Measurements from ENCODE around the gene PKN2.
"Not testable (repeated sequence)": the region's sequence is repeated elsewhere in the genome, so short reads cannot be mapped to it uniquely, and the experiment has no call there.

The PKN2 gene

DNA sequence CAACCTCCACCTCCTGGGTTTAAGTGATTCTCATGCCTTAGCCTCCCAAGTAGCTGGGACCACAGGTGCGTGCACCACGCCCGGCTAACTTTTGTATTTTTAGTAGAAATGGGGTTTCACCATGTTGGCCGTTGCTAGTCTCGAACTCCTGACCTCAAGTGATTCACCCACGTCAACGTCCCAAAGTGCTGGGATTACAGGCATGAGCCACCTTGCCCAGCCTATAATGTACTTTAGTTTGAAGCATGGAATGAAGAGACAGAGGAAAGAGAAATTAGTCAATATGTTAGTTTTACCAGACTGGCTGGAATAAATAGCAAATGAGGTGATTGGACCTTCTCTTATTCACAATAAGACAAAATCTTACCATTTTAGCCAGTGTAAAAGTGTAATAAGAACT, 118.3 kb downstream of the PKN2 start:
- Histone ChIP-seq H3K4me1 (ENCODE audit: control insufficient read depth, insufficient read depth, low read length, poor library complexity, severe bottlenecking) (no peaks in the 10 kb centered on the region), H3K4me3 (ENCODE audit: insufficient read depth, low read depth, low read length, poor library complexity, severe bottlenecking) (no peak overlapping the region), H3K36me3 (ENCODE audit: control insufficient read depth, insufficient read depth, low read length) (peaks cover 27% of the 10 kb centered on the region), H3K27me3 (replicated peaks; ENCODE audit: control insufficient read depth, insufficient read depth, low read length, poor library complexity, severe bottlenecking) (no peaks in the 10 kb centered on the region), H3K27ac (ENCODE audit: insufficient read depth, low read length, poor library complexity, severe bottlenecking) (no peak overlapping the region), H3K9me3 (ENCODE audit: control insufficient read depth, low read length) (no peaks in the 10 kb centered on the region)
- DNase-seq, result no peak

DNA sequence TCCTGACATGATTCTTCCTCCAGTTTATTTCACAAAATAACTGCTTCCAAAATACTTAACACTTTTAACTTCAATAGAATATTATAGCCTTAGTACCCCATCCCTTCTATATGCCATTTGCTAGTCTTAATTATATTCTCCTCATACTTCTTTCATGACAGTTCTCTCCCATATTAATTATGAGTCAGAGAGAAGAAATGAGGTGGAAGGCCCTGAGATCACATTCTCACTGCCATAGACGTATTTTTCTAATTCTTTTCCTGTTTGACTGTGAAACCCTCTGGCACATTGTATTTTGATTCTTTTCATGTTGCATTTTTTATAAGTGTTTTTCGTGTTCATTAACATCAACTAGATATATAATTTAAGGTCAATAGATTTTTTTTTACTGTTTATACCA, 118.9 kb downstream of the PKN2 start:
- Histone ChIP-seq H3K9me3 (ENCODE audit: control insufficient read depth, low read length) (no peaks in the 10 kb centered on the region), H3K4me3 (ENCODE audit: insufficient read depth, low read depth, low read length, poor library complexity, severe bottlenecking) (no peak overlapping the region), H3K27me3 (replicated peaks; ENCODE audit: control insufficient read depth, insufficient read depth, low read length, poor library complexity, severe bottlenecking) (no peaks in the 10 kb centered on the region), H3K36me3 (ENCODE audit: control insufficient read depth, insufficient read depth, low read length) (peaks cover 29% of the 10 kb centered on the region), H3K4me1 (ENCODE audit: control insufficient read depth, insufficient read depth, low read length, poor library complexity, severe bottlenecking) (no peaks in the 10 kb centered on the region), H3K27ac (ENCODE audit: insufficient read depth, low read length, poor library complexity, severe bottlenecking) (no peak overlapping the region)
- no peak for DNase-seq

DNA sequence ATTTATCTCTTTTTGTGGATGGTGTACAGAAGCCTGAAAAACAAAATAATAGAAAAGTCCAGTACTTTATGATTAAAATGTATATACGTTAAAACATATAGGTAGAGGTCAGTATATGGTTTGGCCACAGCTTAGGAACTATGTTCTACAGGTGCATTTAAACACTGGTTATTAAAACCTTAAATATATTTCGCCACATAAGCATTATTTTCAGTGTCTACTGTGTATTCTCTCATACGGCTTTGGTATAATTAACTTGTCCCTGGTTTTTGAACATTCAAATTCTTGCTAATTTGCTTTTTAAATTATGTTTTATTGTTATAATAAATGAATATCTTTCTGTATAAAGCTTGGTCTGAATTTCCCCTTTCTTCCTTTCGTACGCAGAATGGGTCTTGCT, 119.4 kb downstream of the PKN2 start:
- peaks cover 31% of the 10 kb centered on the region for H3K36me3 ChIP-seq (ENCODE audit: control insufficient read depth, insufficient read depth, low read length)
- H3K4me1 ChIP-seq (ENCODE audit: control insufficient read depth, insufficient read depth, low read length, poor library complexity, severe bottlenecking), result no peaks in the 10 kb centered on the region

GRCh38 chr1:88812366-88812765, 128.3 kb downstream of the PKN2 start:
- H3K4me3 ChIP-seq (ENCODE audit: insufficient read depth, low read depth, low read length, poor library complexity, severe bottlenecking), result no peak overlapping the region
- no peaks in the 10 kb centered on the region for H3K4me1 ChIP-seq (ENCODE audit: control insufficient read depth, insufficient read depth, low read length, poor library complexity, severe bottlenecking)
- H3K36me3 ChIP-seq (ENCODE audit: control insufficient read depth, insufficient read depth, low read length), result peaks cover 19% of the 10 kb centered on the region
- H3K9me3 ChIP-seq (ENCODE audit: control insufficient read depth, low read length), result no peaks in the 10 kb centered on the region
- H3K27ac ChIP-seq (ENCODE audit: insufficient read depth, low read length, poor library complexity, severe bottlenecking), result no peak overlapping the region
- no peak for DNase-seq
- no peaks in the 10 kb centered on the region for H3K27me3 ChIP-seq (replicated peaks; ENCODE audit: control insufficient read depth, insufficient read depth, low read length, poor library complexity, severe bottlenecking)

More for the DNA sequence above, 119.4 kb downstream of the PKN2 start:
- H3K9me3 ChIP-seq (ENCODE audit: control insufficient read depth, low read length), result no peaks in the 10 kb centered on the region
- H3K27ac ChIP-seq (ENCODE audit: insufficient read depth, low read length, poor library complexity, severe bottlenecking), result no peak overlapping the region
- no peak for DNase-seq
- no peaks in the 10 kb centered on the region for H3K27me3 ChIP-seq (replicated peaks; ENCODE audit: control insufficient read depth, insufficient read depth, low read length, poor library complexity, severe bottlenecking)
- H3K4me3 ChIP-seq (ENCODE audit: insufficient read depth, low read depth, low read length, poor library complexity, severe bottlenecking), result no peak overlapping the region

- Histone ChIP-seq H3K36me3 (ENCODE audit: control insufficient read depth, insufficient read depth, low read length) (peaks cover 14% of the 10 kb centered on the region), H3K4me3 (ENCODE audit: insufficient read depth, low read depth, low read length, poor library complexity, severe bottlenecking) (no peak overlapping the region), H3K27ac (ENCODE audit: insufficient read depth, low read length, poor library complexity, severe bottlenecking) (no peak overlapping the region), H3K9me3 (ENCODE audit: control insufficient read depth, low read length) (no peaks in the 10 kb centered on the region), H3K27me3 (replicated peaks; ENCODE audit: control insufficient read depth, insufficient read depth, low read length, poor library complexity, severe bottlenecking) (no peaks in the 10 kb centered on the region), H3K4me1 (ENCODE audit: control insufficient read depth, insufficient read depth, low read length, poor library complexity, severe bottlenecking) (no peaks in the 10 kb centered on the region)
- no peak for DNase-seq
These were observed 129.4 kb downstream of the PKN2 start for GRCh38 chr1:88813471-88813870.

- H3K27me3 ChIP-seq (replicated peaks; ENCODE audit: control insufficient read depth, insufficient read depth, low read length, poor library complexity, severe bottlenecking); H3K4me1 ChIP-seq (ENCODE audit: control insufficient read depth, insufficient read depth, low read length, poor library complexity, severe bottlenecking); H3K9me3 ChIP-seq (ENCODE audit: control insufficient read depth, low read length); DNase-seq; H3K4me3 ChIP-seq (ENCODE audit: insufficient read depth, low read depth, low read length, poor library complexity, severe bottlenecking); H3K27ac ChIP-seq (ENCODE audit: insufficient read depth, low read length, poor library complexity, severe bottlenecking); H3K36me3 ChIP-seq (ENCODE audit: control insufficient read depth, insufficient read depth, low read length): not testable (repeated sequence)
These were observed 135.6 kb downstream of the PKN2 start for GRCh38 chr1:88819642-88820041.

DNA sequence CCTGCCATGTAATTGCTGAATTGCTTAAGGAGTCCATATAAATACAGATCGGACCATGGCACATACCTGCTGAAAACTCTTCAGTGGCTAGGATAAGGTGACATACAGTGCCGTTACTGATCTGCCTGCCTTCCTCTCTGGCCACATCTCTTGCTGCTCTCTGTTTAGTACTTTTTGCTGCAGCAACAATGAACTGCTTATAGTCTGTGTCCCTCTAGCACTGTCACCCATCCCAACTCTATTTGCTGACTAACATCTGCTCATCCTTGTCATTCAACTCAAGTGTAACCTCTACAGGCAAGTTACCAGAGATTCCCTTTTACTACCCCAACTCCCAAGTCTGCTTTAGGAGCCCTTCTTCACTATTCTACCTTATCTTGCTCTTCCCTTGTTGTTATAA, 141.6 kb downstream of the PKN2 start:
- Histone ChIP-seq H3K36me3 (ENCODE audit: control insufficient read depth, insufficient read depth, low read length) (peaks cover 25% of the 10 kb centered on the region), H3K27ac (ENCODE audit: insufficient read depth, low read length, poor library complexity, severe bottlenecking) (no peak overlapping the region), H3K9me3 (ENCODE audit: control insufficient read depth, low read length) (no peaks in the 10 kb centered on the region), H3K27me3 (replicated peaks; ENCODE audit: control insufficient read depth, insufficient read depth, low read length, poor library complexity, severe bottlenecking) (no peaks in the 10 kb centered on the region), H3K4me1 (ENCODE audit: control insufficient read depth, insufficient read depth, low read length, poor library complexity, severe bottlenecking) (no peaks in the 10 kb centered on the region), H3K4me3 (ENCODE audit: insufficient read depth, low read depth, low read length, poor library complexity, severe bottlenecking) (no peak overlapping the region)
- no peak for DNase-seq

DNA sequence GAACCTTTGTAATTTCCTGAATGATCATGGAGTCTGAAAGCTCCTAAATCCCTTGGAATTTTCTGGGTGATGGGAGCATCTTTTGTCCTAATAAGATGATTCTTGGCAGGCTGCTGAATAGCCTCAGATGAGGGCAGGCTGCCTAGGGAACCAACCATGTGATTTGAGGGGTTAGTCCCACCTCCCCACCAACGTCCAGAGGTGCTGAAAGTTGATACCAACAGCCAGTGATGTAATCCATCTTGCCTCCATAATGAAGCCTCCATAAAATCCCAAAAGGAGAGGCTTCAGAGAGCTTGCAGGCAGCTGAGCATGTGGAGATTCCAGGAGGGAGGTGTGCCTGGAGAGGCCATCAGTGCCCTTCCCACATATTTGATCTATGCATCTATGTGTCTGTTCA, 163.6 kb downstream of the PKN2 start:
- H3K4me3 ChIP-seq (ENCODE audit: insufficient read depth, low read depth, low read length, poor library complexity, severe bottlenecking), result no peak overlapping the region
- no peak for DNase-seq

GRCh38 chr1:88851303-88852063, 167.4 kb downstream of the PKN2 start:
- no peaks in the 10 kb centered on the region for H3K4me1 ChIP-seq (ENCODE audit: control insufficient read depth, insufficient read depth, low read length, poor library complexity, severe bottlenecking)
- H3K4me3 ChIP-seq (ENCODE audit: insufficient read depth, low read depth, low read length, poor library complexity, severe bottlenecking), result no peak overlapping the region
- H3K27me3 ChIP-seq (replicated peaks; ENCODE audit: control insufficient read depth, insufficient read depth, low read length, poor library complexity, severe bottlenecking), result no peaks in the 10 kb centered on the region
- H3K36me3 ChIP-seq (ENCODE audit: control insufficient read depth, insufficient read depth, low read length), result peaks cover 22% of the 10 kb centered on the region
- DNase-seq, result no peak
- H3K9me3 ChIP-seq (ENCODE audit: control insufficient read depth, low read length), result no peaks in the 10 kb centered on the region
- no peak overlapping the region for H3K27ac ChIP-seq (ENCODE audit: insufficient read depth, low read length, poor library complexity, severe bottlenecking)

More for the DNA sequence above, 163.6 kb downstream of the PKN2 start:
- H3K9me3 ChIP-seq (ENCODE audit: control insufficient read depth, low read length), result no peaks in the 10 kb centered on the region
- no peaks in the 10 kb centered on the region for H3K36me3 ChIP-seq (ENCODE audit: control insufficient read depth, insufficient read depth, low read length)
- no peak overlapping the region for H3K27ac ChIP-seq (ENCODE audit: insufficient read depth, low read length, poor library complexity, severe bottlenecking)
- H3K27me3 ChIP-seq (replicated peaks; ENCODE audit: control insufficient read depth, insufficient read depth, low read length, poor library complexity, severe bottlenecking), result no peaks in the 10 kb centered on the region
- no peaks in the 10 kb centered on the region for H3K4me1 ChIP-seq (ENCODE audit: control insufficient read depth, insufficient read depth, low read length, poor library complexity, severe bottlenecking)

DNA sequence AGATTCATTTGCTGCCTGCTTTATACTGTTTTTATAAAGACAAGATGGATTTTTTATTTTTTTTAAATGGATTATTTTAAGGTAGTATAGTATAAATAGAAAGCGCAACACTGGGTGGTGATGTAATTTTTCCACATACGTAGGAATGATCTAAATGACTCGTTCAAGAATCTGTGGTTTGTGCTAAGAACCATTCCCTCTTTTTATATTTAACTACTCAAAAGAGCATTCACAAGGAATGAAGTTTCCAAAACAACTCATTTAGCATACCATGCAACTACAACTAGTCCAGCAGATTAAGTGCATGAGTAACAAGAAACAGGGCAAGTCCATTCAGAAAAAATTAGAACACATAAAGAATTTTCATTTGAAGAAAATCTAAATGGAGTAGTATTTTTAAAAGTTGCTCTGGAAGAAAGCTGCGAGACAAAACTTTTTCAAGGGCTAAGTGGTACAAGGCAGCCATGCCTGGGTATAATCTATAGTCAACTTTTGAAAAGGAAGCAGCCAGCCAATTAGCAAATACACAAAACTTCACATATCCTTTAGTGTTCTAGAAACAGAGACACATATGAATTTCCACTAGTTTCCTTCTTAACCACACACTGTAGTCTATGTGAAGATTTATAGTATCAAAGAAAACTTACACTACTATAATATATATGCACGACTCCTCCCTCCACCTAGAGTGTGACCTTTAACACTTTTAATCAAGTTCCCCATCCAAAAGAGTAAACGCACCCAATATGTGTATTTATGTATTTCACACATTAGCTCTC, 183.9 kb downstream of the PKN2 start:
- no peaks in the 10 kb centered on the region for H3K27me3 ChIP-seq (replicated peaks; ENCODE audit: control insufficient read depth, insufficient read depth, low read length, poor library complexity, severe bottlenecking)
- H3K9me3 ChIP-seq (ENCODE audit: control insufficient read depth, low read length), result no peaks in the 10 kb centered on the region
- no peak overlapping the region for H3K4me3 ChIP-seq (ENCODE audit: insufficient read depth, low read depth, low read length, poor library complexity, severe bottlenecking)
- H3K27ac ChIP-seq (ENCODE audit: insufficient read depth, low read length, poor library complexity, severe bottlenecking), result no peak overlapping the region
- no peak for DNase-seq
- peaks cover 4% of the 10 kb centered on the region for H3K4me1 ChIP-seq (ENCODE audit: control insufficient read depth, insufficient read depth, low read length, poor library complexity, severe bottlenecking)
- H3K36me3 ChIP-seq (ENCODE audit: control insufficient read depth, insufficient read depth, low read length), result peaks cover 9% of the 10 kb centered on the region
